Mesothelial cell of epicardium (in vitro differentiated cells): Measurements from ENCODE around the gene SNRNP25. TPM values are rescaled to one million over a fixed set of nuclear protein-coding genes. Genes with fewer than 3 reads are reported as not detected.

Source experiments
- DNase-seq, 2 experiments: peaks; one replicate each; pipeline ENCODE4 v3.0.0; 2021; ENCODE audit warnings: low spot score in 2 of 2; ENCODE audit not compliant: unreplicated experiment in 2 of 2
- H3K27ac Mint-ChIP-seq: 2 replicates; pipeline ENCODE4 v1.8.0; 2021; ENCODE audit warnings: mixed read lengths
- H3K27me3 Mint-ChIP-seq: 2 replicates; pipeline ENCODE4 v1.8.0; 2021; ENCODE audit warnings: low read depth, mixed read lengths
- H3K36me3 Mint-ChIP-seq: 2 replicates; pipeline ENCODE4 v1.8.0; 2021; ENCODE audit warnings: mixed read lengths
- H3K4me1 Mint-ChIP-seq: 2 replicates; pipeline ENCODE4 v1.8.0; 2021; ENCODE audit warnings: mixed read lengths
- H3K4me3 Mint-ChIP-seq: 2 replicates; pipeline ENCODE4 v1.8.0; 2021; ENCODE audit warnings: mild to moderate bottlenecking, moderate library complexity, mixed read lengths
- H3K9me3 Mint-ChIP-seq: 2 replicates; pipeline ENCODE4 v1.8.0; 2021; ENCODE audit warnings: mixed read lengths
- microRNA-seq: library from miRNA; unstranded; fragments of <30 nt; microRNA quantifications from one replicate; pipeline ENCODE4 v1.2.0, GENCODE V29; 2021; ENCODE audit warnings: inconsistent platforms, mixed read lengths
- total RNA-seq: library from RNA; stranded (reverse); gene quantifications from 3 replicates; pipeline ENCODE4 v1.2.1, GENCODE V29; 2021
- TF ChIP-seq, protein P1 (sequence below): fragments of 200-600 bp; sonication (generic); IDR thresholded peaks from one replicate; pipeline ENCODE4 v1.5.0; 2021; ENCODE audit warnings: antibody characterized with exemption; ENCODE audit not compliant: unreplicated experiment

The SNRNP25 gene
- total RNA-seq, 1 donor from 2014 or later, result 33.1 TPM

DNA sequence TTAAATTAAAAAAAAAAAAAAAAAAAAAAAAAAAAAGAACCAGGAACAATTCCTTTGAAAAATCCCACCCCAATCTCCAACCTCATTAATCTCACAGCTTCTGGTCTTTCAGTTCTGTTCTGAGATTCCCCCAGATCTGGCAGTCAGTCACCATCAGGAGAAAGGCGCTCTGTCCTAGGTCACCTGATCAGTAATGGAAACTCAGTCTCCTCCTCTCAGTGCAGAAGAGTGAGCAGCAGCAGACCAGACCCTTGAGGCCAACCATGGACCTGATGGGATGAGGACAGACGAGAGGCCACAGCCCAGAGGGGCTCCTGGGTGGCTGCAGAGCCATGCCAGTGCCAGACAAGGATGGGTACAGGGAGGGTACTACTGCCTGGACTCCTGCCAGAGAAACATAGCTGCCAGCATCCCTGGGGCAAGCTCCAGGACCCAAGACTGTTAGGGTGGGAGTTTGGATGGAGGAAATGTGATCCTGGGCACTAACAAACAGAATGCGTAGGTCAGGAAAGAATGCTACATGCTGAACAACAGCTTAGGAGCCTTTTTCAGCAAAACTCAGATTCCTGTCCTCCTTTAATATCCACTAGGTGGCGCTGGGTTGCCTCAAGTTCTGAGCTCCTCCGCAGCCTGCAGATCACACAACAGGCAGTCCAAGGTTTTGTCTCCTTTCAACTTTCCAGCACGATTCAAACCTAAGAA, 53.1 kb downstream of the SNRNP25 start:
- Mint-ChIP-seq H3K4me1 (no peaks in the 10 kb centered on the region), H3K36me3 (peaks cover 14% of the 10 kb centered on the region), H3K4me3 (no peak overlapping the region), H3K27me3 (no peaks in the 10 kb centered on the region), H3K9me3 (no peaks in the 10 kb centered on the region), H3K27ac (no peak overlapping the region)
- TF ChIP-seq, protein P1, sequence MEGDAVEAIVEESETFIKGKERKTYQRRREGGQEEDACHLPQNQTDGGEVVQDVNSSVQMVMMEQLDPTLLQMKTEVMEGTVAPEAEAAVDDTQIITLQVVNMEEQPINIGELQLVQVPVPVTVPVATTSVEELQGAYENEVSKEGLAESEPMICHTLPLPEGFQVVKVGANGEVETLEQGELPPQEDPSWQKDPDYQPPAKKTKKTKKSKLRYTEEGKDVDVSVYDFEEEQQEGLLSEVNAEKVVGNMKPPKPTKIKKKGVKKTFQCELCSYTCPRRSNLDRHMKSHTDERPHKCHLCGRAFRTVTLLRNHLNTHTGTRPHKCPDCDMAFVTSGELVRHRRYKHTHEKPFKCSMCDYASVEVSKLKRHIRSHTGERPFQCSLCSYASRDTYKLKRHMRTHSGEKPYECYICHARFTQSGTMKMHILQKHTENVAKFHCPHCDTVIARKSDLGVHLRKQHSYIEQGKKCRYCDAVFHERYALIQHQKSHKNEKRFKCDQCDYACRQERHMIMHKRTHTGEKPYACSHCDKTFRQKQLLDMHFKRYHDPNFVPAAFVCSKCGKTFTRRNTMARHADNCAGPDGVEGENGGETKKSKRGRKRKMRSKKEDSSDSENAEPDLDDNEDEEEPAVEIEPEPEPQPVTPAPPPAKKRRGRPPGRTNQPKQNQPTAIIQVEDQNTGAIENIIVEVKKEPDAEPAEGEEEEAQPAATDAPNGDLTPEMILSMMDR, result peak; percentile 74
- DNase-seq, result peak in 1 of 2 experiments; percentile 51

Small RNA genes lying within 50 kb of the gene (microRNA-seq; reads per million reads assigned to microRNA genes)
- gene MIR6859-4, result not detected

Other genes with a start within 250 kb of the SNRNP25 start
- gene POLR3K, start 220 bp upstream of the SNRNP25 start, total RNA-seq, result 8.7 to 9.2 TPM (median 9.1 TPM) in 3 replicates
- gene RHBDF1, start 18.8 kb downstream of the SNRNP25 start, total RNA-seq, result 73.5 to 81.2 TPM (median 73.5 TPM) in 3 replicates
- gene MPG, start 24.4 kb downstream of the SNRNP25 start, total RNA-seq, result 43.4 to 44.7 TPM (median 44.2 TPM) in 3 replicates
- 43.5 to 45.8 TPM (median 44.5 TPM) in 3 replicates for gene NPRL3, start 84.8 kb downstream of the SNRNP25 start, total RNA-seq
- gene HBZ, start 98.8 kb downstream of the SNRNP25 start, total RNA-seq, result not detected in 3 replicates
- gene HBM, start 112.2 kb downstream of the SNRNP25 start, total RNA-seq, result not detected in 3 replicates
- not detected in 3 replicates for gene HBA2, start 119.0 kb downstream of the SNRNP25 start, total RNA-seq
- gene HBA1, start 122.9 kb downstream of the SNRNP25 start, total RNA-seq, result not detected in 3 replicates
- 0.60 to 1.1 TPM (median 0.91 TPM) in 3 replicates for gene HBQ1, start 126.6 kb downstream of the SNRNP25 start, total RNA-seq
- gene LUC7L, start 175.6 kb downstream of the SNRNP25 start, total RNA-seq, result 191 to 203 TPM (median 193 TPM) in 3 replicates
- 133 to 137 TPM (median 137 TPM) in 3 replicates for gene FAM234A, start 181.0 kb downstream of the SNRNP25 start, total RNA-seq
- gene RGS11, start 222.1 kb downstream of the SNRNP25 start, total RNA-seq, result 3.4 to 4.0 TPM (median 3.5 TPM) in 3 replicates
- 3.6 to 4.8 TPM (median 4.7 TPM) in 3 replicates for gene ARHGDIG, start 226.8 kb downstream of the SNRNP25 start, total RNA-seq
- 2.1 to 3.3 TPM (median 2.7 TPM) in 3 replicates for gene PDIA2, start 229.3 kb downstream of the SNRNP25 start, total RNA-seq